Chondrocyte (in vitro differentiated cells): ENCODE data around the gene RGS6. TPM values are rescaled to one million over a fixed set of nuclear protein-coding genes. Genes with fewer than 3 reads are reported as not detected.

Source experiments
- DNase-seq: peaks from one replicate; pipeline ENCODE4 v3.0.0; 2021; ENCODE audit warnings: mixed read lengths, low spot score
- H3K27ac Mint-ChIP-seq: one replicate; pipeline ENCODE4 v1.8.0; 2021; ENCODE audit warnings: mild to moderate bottlenecking, moderate library complexity, mixed read lengths; ENCODE audit not compliant: unreplicated experiment
- H3K27me3 Mint-ChIP-seq: 2 replicates; pipeline ENCODE4 v1.8.0; 2021; ENCODE audit warnings: low read depth, mixed read lengths
- H3K36me3 Mint-ChIP-seq: 2 replicates; pipeline ENCODE4 v1.8.0; 2021; ENCODE audit warnings: low read depth, mixed read lengths
- H3K4me1 Mint-ChIP-seq: 2 replicates; pipeline ENCODE4 v1.8.0; 2021; ENCODE audit warnings: low read depth, mild to moderate bottlenecking, mixed read lengths
- H3K4me3 Mint-ChIP-seq: one replicate; pipeline ENCODE4 v1.8.0; 2021; ENCODE audit warnings: mild to moderate bottlenecking, moderate library complexity, mixed read lengths; ENCODE audit not compliant: unreplicated experiment
- H3K9me3 Mint-ChIP-seq: 2 replicates; pipeline ENCODE4 v1.8.0; 2021; ENCODE audit warnings: low read depth, mixed read lengths
- total RNA-seq: library from RNA; stranded (reverse); gene quantifications from 3 replicates; pipeline ENCODE4 v1.2.1, GENCODE V29; 2021
- TF ChIP-seq, protein P1 (sequence below): fragments of 200-600 bp; sonication (generic); IDR thresholded peaks from 2 replicates; pipeline ENCODE4 v1.5.0; 2021; ENCODE audit warnings: antibody characterized with exemption, mild to moderate bottlenecking, moderate library complexity

Gene RGS6
- total RNA-seq, 1 donor from 2014 or later, result 0.12 TPM

DNA sequence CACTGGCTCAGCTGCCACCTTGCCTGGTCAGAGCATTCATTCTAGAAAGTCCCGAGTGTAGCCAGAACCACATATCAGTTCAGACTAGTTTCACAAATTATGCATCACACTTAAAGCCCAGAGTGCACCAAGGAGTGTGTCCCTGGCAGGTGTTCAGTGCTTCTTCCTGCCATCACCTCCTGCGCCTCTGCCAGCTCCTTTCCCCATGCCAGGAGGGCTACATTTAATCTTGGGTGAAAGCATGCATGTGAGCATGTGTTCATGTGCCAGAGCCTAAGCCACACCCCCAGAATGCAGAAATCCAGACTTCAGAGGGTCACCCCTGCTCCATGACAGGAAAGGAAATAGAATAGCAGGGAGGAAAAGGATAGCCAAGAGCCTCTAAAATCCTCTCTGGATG is 580.1 kb downstream of the RGS6 start:
- no peaks in the 10 kb centered on the region for H3K36me3 Mint-ChIP-seq
- H3K9me3 Mint-ChIP-seq, result no peaks in the 10 kb centered on the region
- TF ChIP-seq, protein P1, sequence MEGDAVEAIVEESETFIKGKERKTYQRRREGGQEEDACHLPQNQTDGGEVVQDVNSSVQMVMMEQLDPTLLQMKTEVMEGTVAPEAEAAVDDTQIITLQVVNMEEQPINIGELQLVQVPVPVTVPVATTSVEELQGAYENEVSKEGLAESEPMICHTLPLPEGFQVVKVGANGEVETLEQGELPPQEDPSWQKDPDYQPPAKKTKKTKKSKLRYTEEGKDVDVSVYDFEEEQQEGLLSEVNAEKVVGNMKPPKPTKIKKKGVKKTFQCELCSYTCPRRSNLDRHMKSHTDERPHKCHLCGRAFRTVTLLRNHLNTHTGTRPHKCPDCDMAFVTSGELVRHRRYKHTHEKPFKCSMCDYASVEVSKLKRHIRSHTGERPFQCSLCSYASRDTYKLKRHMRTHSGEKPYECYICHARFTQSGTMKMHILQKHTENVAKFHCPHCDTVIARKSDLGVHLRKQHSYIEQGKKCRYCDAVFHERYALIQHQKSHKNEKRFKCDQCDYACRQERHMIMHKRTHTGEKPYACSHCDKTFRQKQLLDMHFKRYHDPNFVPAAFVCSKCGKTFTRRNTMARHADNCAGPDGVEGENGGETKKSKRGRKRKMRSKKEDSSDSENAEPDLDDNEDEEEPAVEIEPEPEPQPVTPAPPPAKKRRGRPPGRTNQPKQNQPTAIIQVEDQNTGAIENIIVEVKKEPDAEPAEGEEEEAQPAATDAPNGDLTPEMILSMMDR, result no peak
- H3K27ac Mint-ChIP-seq, result no peak overlapping the region
- peaks cover 3% of the 10 kb centered on the region for H3K4me1 Mint-ChIP-seq
- DNase-seq, result no peak
- peaks cover 19% of the 10 kb centered on the region for H3K27me3 Mint-ChIP-seq
- no peak overlapping the region for H3K4me3 Mint-ChIP-seq

DNA sequence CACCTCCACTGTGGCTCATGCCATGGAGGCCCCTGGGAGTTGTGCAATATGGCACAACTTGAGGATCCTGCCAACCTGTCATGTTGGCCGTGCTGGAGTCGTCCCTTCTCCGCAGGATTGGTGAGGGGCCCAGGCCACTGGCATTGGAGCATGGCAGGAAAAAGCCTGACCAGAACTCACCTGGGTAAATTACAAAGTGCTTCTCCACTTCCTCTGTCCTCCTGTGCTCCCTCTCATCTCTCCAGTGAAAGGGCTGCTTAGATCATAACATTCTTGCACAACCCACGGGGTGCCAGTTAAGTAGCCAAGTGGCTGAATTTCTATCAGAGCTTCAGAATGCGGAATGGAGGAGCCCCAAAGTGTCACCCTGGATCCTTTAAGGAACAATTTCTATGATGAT is 580.7 kb downstream of the RGS6 start:
- H3K27me3 Mint-ChIP-seq, result peaks cover 19% of the 10 kb centered on the region
- no peak overlapping the region for H3K27ac Mint-ChIP-seq
- TF ChIP-seq, protein P1, result no peak
- DNase-seq, result no peak
- H3K4me1 Mint-ChIP-seq, result peaks cover 3% of the 10 kb centered on the region
- H3K4me3 Mint-ChIP-seq, result no peak overlapping the region
- no peaks in the 10 kb centered on the region for H3K36me3 Mint-ChIP-seq
- no peaks in the 10 kb centered on the region for H3K9me3 Mint-ChIP-seq

DNA sequence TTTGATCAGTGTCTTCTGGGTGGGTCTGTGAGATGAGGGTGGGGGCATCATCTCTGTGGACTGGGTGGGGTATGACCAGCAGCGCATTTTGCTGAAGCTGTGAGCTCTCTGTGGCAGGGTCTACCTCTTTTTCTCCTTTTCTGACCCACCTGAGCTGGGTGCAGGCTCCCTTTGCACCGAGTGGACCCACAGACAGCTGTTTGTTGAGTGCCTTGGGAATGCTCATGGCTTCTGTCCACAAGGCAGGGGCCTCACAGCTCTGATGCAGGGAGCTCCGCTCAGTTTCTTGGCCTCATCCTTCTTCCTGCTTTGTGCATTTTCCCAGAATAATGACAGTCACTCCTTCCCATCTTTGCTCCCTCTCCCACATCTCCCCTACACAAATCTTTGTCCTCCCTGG is 581.1 kb downstream of the RGS6 start:
- Mint-ChIP-seq H3K9me3 (no peaks in the 10 kb centered on the region), H3K27me3 (peaks cover 19% of the 10 kb centered on the region), H3K4me1 (peaks cover 3% of the 10 kb centered on the region), H3K27ac (no peak overlapping the region), H3K4me3 (no peak overlapping the region), H3K36me3 (no peaks in the 10 kb centered on the region)
- no peak for DNase-seq
- TF ChIP-seq, protein P1, result no peak

DNA sequence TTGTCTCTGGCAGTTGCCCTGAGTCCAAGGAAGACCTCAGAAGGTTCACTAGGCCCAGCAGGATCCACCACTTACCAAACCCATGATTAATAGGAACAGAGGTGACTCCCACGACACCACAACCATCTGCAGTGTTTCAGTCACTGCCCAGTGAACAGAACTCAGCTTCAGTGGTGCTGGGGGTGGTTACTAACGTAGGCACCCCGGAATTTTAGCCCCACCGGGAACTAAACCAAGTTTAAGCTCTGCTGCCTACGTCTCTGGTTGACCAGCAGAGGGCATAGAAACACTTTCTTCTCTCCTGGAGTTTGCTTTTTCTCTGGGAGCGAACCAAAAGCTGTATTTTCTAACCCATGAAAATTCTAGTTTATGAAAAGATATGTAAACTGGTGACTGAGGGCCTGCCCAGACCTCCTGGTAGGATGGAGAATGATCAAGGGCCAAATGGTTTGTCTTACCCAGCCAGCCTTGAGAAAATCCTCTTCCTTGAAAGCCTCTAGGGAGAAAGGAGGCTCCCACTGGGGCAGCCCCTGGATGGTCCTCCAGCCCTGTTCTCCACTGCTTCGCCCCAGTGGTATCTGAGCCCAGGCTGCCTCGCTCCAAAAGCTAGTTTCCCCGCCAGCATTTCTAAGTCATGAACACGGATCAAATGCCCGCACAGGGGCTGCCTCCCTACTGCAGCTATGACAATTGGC is 581.9 kb downstream of the RGS6 start:
- Mint-ChIP-seq H3K36me3 (no peaks in the 10 kb centered on the region), H3K4me3 (no peak overlapping the region), H3K9me3 (no peaks in the 10 kb centered on the region), H3K27ac (no peak overlapping the region), H3K27me3 (peaks cover 19% of the 10 kb centered on the region), H3K4me1 (peaks cover 3% of the 10 kb centered on the region)
- no peak for DNase-seq
- TF ChIP-seq, protein P1, result peak; percentile 97

DNA sequence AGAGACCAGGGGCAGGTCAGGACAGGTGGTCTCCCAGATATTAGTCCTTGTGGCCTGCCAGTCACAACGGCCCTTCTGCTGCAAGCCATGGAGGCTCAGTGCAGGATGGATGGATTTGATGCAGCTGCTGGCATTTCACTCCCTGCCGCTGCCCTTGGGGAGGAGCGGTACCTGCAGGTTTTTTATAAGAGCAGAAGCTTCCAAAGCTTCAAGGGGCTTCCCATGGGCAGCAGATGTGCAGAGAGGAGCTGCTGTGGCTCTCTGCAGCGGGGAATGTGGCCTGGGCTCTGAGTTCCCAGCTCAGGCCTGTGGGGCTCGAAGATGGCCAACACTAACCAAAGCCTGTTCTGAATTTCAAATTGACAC is 582.4 kb downstream of the RGS6 start:
- H3K4me3 Mint-ChIP-seq, result no peak overlapping the region
- peaks cover 4% of the 10 kb centered on the region for H3K9me3 Mint-ChIP-seq
- H3K36me3 Mint-ChIP-seq, result peaks cover 3% of the 10 kb centered on the region
- no peak overlapping the region for H3K27ac Mint-ChIP-seq
- TF ChIP-seq, protein P1, result no peak
- peaks cover 3% of the 10 kb centered on the region for H3K4me1 Mint-ChIP-seq
- peaks cover 15% of the 10 kb centered on the region for H3K27me3 Mint-ChIP-seq
- no peak for DNase-seq
